H1 (cell line): ENCODE data around the gene RALGDS. TPM values are rescaled to one million over a fixed set of nuclear protein-coding genes. Genes with fewer than 3 reads are reported as not detected.

Source experiments
- CTCF ChIA-PET: fragments of 300-600 bp; sonication (Branson Sonifier 250); formaldehyde crosslinking; loops from one replicate; lab custom pipeline; 2021; ENCODE audit not compliant: partially characterized antibody; lab: Charles Lee
- POLR2A ChIA-PET: fragments of 300-600 bp; sonication (Branson Sonifier 250); formaldehyde crosslinking; loops from one replicate; lab custom pipeline; 2021; ENCODE audit warnings: inconsistent platforms; ENCODE audit not compliant: partially characterized antibody; lab: Charles Lee
- DNase-seq, 2 experiments: peaks; one replicate each; pipeline versions ENCODE4 v3.0.0 to v3.0.0-alpha.2; 2010 to 2022; ENCODE audit warnings: low spot score in 2 of 2, low read depth in 1 of 2, mixed read lengths in 1 of 2
- FAIRE-seq: peaks from 2 replicates; lab custom pipeline; 2011; peaks lifted over from hg19 to GRCh38; lab: Jason Lieb, UNC
- H2AFZ ChIP-seq: 2 replicates; pipeline ENCODE4 v1.8.1; 2012; ENCODE audit warnings: low read length, inconsistent platforms
- H2AK5ac ChIP-seq: 2 replicates; pipeline ENCODE4 v1.6.1; 2013; ENCODE audit warnings: low read depth, low read length
- H2BK120ac ChIP-seq: replicated peaks from 2 replicates; pipeline ENCODE3; 2013; ENCODE audit warnings: low read depth, low read length, inconsistent platforms
- H2BK12ac ChIP-seq: 2 replicates; pipeline ENCODE4 v1.6.1; 2013; ENCODE audit warnings: low read depth, low read length
- H2BK15ac ChIP-seq: 2 replicates; pipeline ENCODE4 v1.6.1; 2013; ENCODE audit warnings: low read length
- H2BK20ac ChIP-seq: 2 replicates; pipeline ENCODE4 v1.6.1; 2013; ENCODE audit warnings: low read length
- H2BK5ac ChIP-seq: 2 replicates; pipeline ENCODE4 v1.6.1; 2013; ENCODE audit warnings: low read depth, low read length
- H3K14ac ChIP-seq: 2 replicates; pipeline ENCODE4 v1.6.1; 2013; ENCODE audit warnings: inconsistent platforms; ENCODE audit not compliant: insufficient read length
- H3K18ac ChIP-seq: 2 replicates; pipeline ENCODE4 v1.6.1; 2013; ENCODE audit warnings: low read length; ENCODE audit errors: extremely low read depth
- H3K23ac ChIP-seq: 2 replicates; pipeline ENCODE4 v1.6.1; 2013; ENCODE audit warnings: inconsistent platforms; ENCODE audit not compliant: insufficient read length
- H3K23me2 ChIP-seq: 2 replicates; pipeline ENCODE4 v1.6.1; 2013; ENCODE audit warnings: low read depth, low read length
- H3K27ac ChIP-seq: 2 replicates; pipeline ENCODE4 v1.6.1; 2011; ENCODE audit warnings: low read depth, low read length, inconsistent platforms
- H3K27me3 ChIP-seq, 4 experiments: replicated peaks in 1 of 4; 1 replicate in 1 of 4; 2 replicates in 3 of 4; pipeline versions ENCODE4 v1.6.1 to v1.8.1; 2011 to 2013; ENCODE audit warnings: low read length in 3 of 4, mild to moderate bottlenecking in 3 of 4, inconsistent platforms in 2 of 4, mixed read lengths in 2 of 4, moderate library complexity in 1 of 4; ENCODE audit not compliant: control insufficient read depth in 3 of 4, insufficient read depth in 3 of 4; ENCODE audit errors: extremely low read depth in 1 of 4
- H3K36me3 ChIP-seq, 4 experiments: 2 replicates each; pipeline versions ENCODE4 v1.6.1 to v1.8.1; 2011 to 2013; ENCODE audit warnings: mild to moderate bottlenecking in 4 of 4, low read length in 3 of 4, moderate library complexity in 2 of 4, control low read depth in 1 of 4, inconsistent platforms in 1 of 4; ENCODE audit not compliant: insufficient read depth in 4 of 4, control insufficient read depth in 2 of 4
- H3K4ac ChIP-seq: replicated peaks from 2 replicates; pipeline ENCODE3; 2013; ENCODE audit warnings: low read length, low read depth, mixed read lengths, inconsistent platforms; ENCODE audit not compliant: insufficient read length
- H3K4me1 ChIP-seq, 4 experiments: replicated peaks in 1 of 4; 1 replicate in 1 of 4; 2 replicates in 3 of 4; pipeline versions ENCODE4 v1.6.1 to v1.8.1; 2011 to 2013; ENCODE audit warnings: low read length in 3 of 4, inconsistent platforms in 2 of 4, mixed read lengths in 1 of 4; ENCODE audit not compliant: insufficient read depth in 4 of 4, control insufficient read depth in 3 of 4
- H3K4me2 ChIP-seq, 2 experiments: 2 replicates each; pipeline versions ENCODE4 v1.6.1 to v1.8.1; 2011 to 2013; ENCODE audit warnings: low read depth in 2 of 2, low read length in 2 of 2, control low read depth in 1 of 2, inconsistent platforms in 1 of 2, mild to moderate bottlenecking in 1 of 2; ENCODE audit not compliant: insufficient read depth in 1 of 2
- H3K4me3 ChIP-seq, 4 experiments: fragments of 200-600, 300-600 bp in 1 of 4; sonication (generic), shearing (Covaris generic), sonication (Bioruptor Twin) in 1 of 4; 2 replicates each; pipeline versions ENCODE4 v1.5.1 to v1.8.1; 2011 to 2016; ENCODE audit warnings: low read length in 4 of 4, low read depth in 3 of 4, control low read depth in 2 of 4, inconsistent platforms in 2 of 4, mild to moderate bottlenecking in 2 of 4, mixed read lengths in 1 of 4, moderate library complexity in 1 of 4; ENCODE audit not compliant: insufficient read depth in 2 of 4; ENCODE audit errors: extremely low read depth in 1 of 4
- H3K56ac ChIP-seq: replicated peaks from 2 replicates; pipeline ENCODE3; 2013; ENCODE audit warnings: low read depth, mild to moderate bottlenecking, mixed read lengths, low read length, inconsistent platforms; ENCODE audit not compliant: insufficient read length
- H3K79me1 ChIP-seq: 2 replicates; pipeline ENCODE4 v1.6.1; 2013; ENCODE audit warnings: low read depth, low read length, control low read depth
- H3K79me2 ChIP-seq, 2 experiments: 2 replicates each; pipeline versions ENCODE4 v1.6.1 to v1.8.1; 2012 to 2013; ENCODE audit warnings: low read length in 2 of 2, mild to moderate bottlenecking in 2 of 2, inconsistent platforms in 1 of 2; ENCODE audit not compliant: insufficient read depth in 2 of 2, control insufficient read depth in 1 of 2
- H3K9ac ChIP-seq, 4 experiments: replicated peaks in 1 of 4; 1 replicate in 1 of 4; 2 replicates in 3 of 4; pipeline versions ENCODE4 v1.6.1 to v1.8.1; 2011 to 2013; ENCODE audit warnings: low read depth in 3 of 4, low read length in 3 of 4, control low read depth in 2 of 4, mild to moderate bottlenecking in 2 of 4, moderate library complexity in 2 of 4, inconsistent platforms in 1 of 4; ENCODE audit errors: extremely low read depth in 1 of 4
- H3K9me3 ChIP-seq, 2 experiments: 2 replicates each; pipeline versions ENCODE4 v1.6.1 to v1.8.1; 2012 to 2013; ENCODE audit warnings: mild to moderate bottlenecking in 2 of 2, moderate library complexity in 2 of 2, control low read depth in 1 of 2, inconsistent platforms in 1 of 2, low read depth in 1 of 2, low read length in 1 of 2, mixed read lengths in 1 of 2; ENCODE audit not compliant: insufficient read depth in 2 of 2
- H4K20me1 ChIP-seq, 2 experiments: replicated peaks in 1 of 2; 2 replicates each; pipeline versions ENCODE3 to v1.8.1; 2011 to 2013; ENCODE audit warnings: inconsistent platforms in 2 of 2, low read length in 2 of 2, mild to moderate bottlenecking in 1 of 2; ENCODE audit not compliant: insufficient read depth in 2 of 2, control insufficient read depth in 1 of 2
- H4K5ac ChIP-seq: 2 replicates; pipeline ENCODE4 v1.6.1; 2013; ENCODE audit warnings: low read length, low read depth, mixed read lengths, inconsistent platforms; ENCODE audit not compliant: insufficient read length
- H4K8ac ChIP-seq: 2 replicates; pipeline ENCODE4 v1.8.0; 2013; ENCODE audit warnings: mild to moderate bottlenecking, moderate library complexity, low read length, inconsistent platforms; ENCODE audit not compliant: insufficient read depth; ENCODE audit errors: extremely low read depth
- H4K91ac ChIP-seq: replicated peaks from 2 replicates; pipeline ENCODE3; 2013; ENCODE audit warnings: low read length, mixed read lengths, inconsistent platforms; ENCODE audit not compliant: insufficient read length
- ATF3 ChIP-seq: IDR thresholded peaks from 2 replicates; pipeline ENCODE4 v1.6.1; 2011; ENCODE audit warnings: low read depth, mild to moderate bottlenecking, low read length; ENCODE audit not compliant: insufficient read depth
- CREB1 ChIP-seq: IDR thresholded peaks from 2 replicates; pipeline ENCODE4 v1.6.1; 2012; ENCODE audit warnings: inconsistent platforms
- CTBP2 ChIP-seq: IDR thresholded peaks from 2 replicates; pipeline ENCODE4 v1.7.0; 2011; ENCODE audit warnings: borderline replicate concordance, mild to moderate bottlenecking, moderate library complexity, mixed read lengths, low read length; ENCODE audit not compliant: insufficient read depth, insufficient read length
- FOSL1 ChIP-seq: IDR thresholded peaks from 2 replicates; pipeline ENCODE4 v1.6.1; 2011; ENCODE audit warnings: mild to moderate bottlenecking, low read depth, low read length, moderate library complexity; ENCODE audit not compliant: insufficient read depth
- HDAC2 ChIP-seq, 2 experiments: fragments of 300-600 bp in 1 of 2; sonication (generic) in 1 of 2; IDR thresholded peaks; 2 replicates each; pipeline ENCODE4 v1.6.1; 2011 to 2012; ENCODE audit warnings: low read depth in 2 of 2, low read length in 2 of 2, mild to moderate bottlenecking in 2 of 2, moderate library complexity in 2 of 2, borderline replicate concordance in 1 of 2, inconsistent platforms in 1 of 2
- MAFK ChIP-seq: IDR thresholded peaks from 2 replicates; pipeline ENCODE4 v1.6.1; 2012; ENCODE audit warnings: low read depth, mild to moderate bottlenecking, improper control_type of control experiment, low read length
- SIX5 ChIP-seq: IDR thresholded peaks from 2 replicates; pipeline ENCODE4 v1.6.1; 2011; ENCODE audit warnings: mild to moderate bottlenecking, low read depth, low read length
- SP4 ChIP-seq: IDR thresholded peaks from 2 replicates; pipeline ENCODE4 v1.6.1; 2012; ENCODE audit warnings: low read length, inconsistent platforms
- SUZ12 ChIP-seq: fragments of 200-600 bp; sonication (generic); IDR thresholded peaks from 2 replicates; pipeline ENCODE4 v1.6.1; 2012; ENCODE audit warnings: mild to moderate bottlenecking, inconsistent platforms, low read length, moderate library complexity, mixed read lengths
- TEAD4 ChIP-seq: IDR thresholded peaks from 2 replicates; pipeline ENCODE4 v1.6.1; 2012; ENCODE audit warnings: low read depth, low read length, inconsistent platforms, mixed read lengths
- WGBS, 2 experiments: shearing (Covaris generic) in 1 of 2; methylation state at CpG; one replicate each; pipeline versions ENCODE4 v1.1.6 to v1.1.7; 2013 to 2015; ENCODE audit warnings: low lambda C conversion rate in 2 of 2, mixed read lengths in 2 of 2, inconsistent platforms in 1 of 2, low coverage in 1 of 2, missing lambda C conversion rate in 1 of 2; ENCODE audit not compliant: insufficient replicate concordance in 2 of 2, insufficient coverage in 1 of 2, insufficient read length in 1 of 2; ENCODE audit errors: extremely low coverage in 1 of 2, missing lambda C conversion rate in 1 of 2; 5-methylcytosine and 5-hydroxymethylcytosine counted together
- polyA plus RNA-seq, 7 experiments: library from polyadenylated mRNA; depleted of rRNA in 3 of 7; stranded (reverse) in 5 of 7; unstranded in 2 of 7; fragments of >200 nt in 5 of 7; fragments of 200-250 nt in 2 of 7; gene quantifications; 1 replicate in 5 of 7; 2 replicates in 1 of 7; 4 replicates in 1 of 7; pipeline versions ENCODE4 v1.2.1 to v1.2.3, GENCODE V29; 2011 to 2013; ENCODE audit warnings: missing spikeins in 2 of 7, mixed read lengths in 2 of 7
- total RNA-seq: library from RNA; stranded (reverse); fragmentation: NEBNext Ultra II Directional; extraction: Animal tissue kit (Norgen Biotek cat#: 25700); gene quantifications from 2 replicates; pipeline ENCODE4 v1.2.1, GENCODE V29; 2021
- TF ChIP-seq, protein P1 (sequence below): IDR thresholded peaks from 2 replicates; pipeline ENCODE4 v1.6.1; 2011; ENCODE audit warnings: low read length, improper control_type of control experiment

Gene RALGDS
- total and polyA plus RNA-seq, 2 of the 8 experiments (the other 6 are each of a cell fraction or from before 2014, with no cell fraction given), result 14.5 to 25.5 TPM

DNA sequence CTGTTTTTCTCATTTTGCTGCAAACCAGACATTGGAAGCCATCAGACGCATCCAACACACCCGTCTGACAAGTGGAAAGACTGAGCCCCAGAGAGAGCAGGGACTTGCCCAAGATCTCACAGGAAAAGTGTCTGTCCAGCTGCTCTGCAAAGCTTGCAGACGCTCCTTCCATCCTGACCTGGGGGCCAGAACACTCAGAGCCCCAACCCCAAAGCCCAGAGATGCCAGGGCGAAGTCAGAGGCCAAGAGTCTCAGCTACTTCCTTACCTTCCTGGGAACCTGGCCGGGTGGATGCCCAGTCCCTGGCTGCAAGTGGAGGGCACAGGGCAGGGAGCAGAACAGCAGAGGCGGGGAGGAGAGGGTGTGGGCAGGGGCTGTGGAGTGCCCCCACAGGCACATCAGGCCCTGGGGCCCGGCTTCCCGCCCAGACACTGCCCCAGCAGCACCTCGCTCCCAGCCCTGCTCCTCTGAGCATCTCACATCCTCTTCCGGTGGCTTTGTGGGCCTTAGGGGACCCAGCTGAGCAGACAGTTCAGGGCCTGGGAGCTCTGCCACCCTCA lies 9.7 kb upstream of the RALGDS start:
- Histone ChIP-seq H3K36me3 (no peaks in the 10 kb centered on the region), H3K4me2 (no peak overlapping the region), H3K4ac (no peak overlapping the region), H2AFZ (no peak overlapping the region), H3K4me1 (peaks cover 0 to 13% (median 10%) of the 10 kb centered on the region in 4 experiments; a peak in 5 of 7 replicates), H4K8ac (no peak overlapping the region), H3K79me2 (no peaks in the 10 kb centered on the region; a peak in 1 of 4 replicates), H2BK12ac (no peak overlapping the region), H3K27me3 (no peaks in the 10 kb centered on the region; a peak in 1 of 7 replicates), H2AK5ac (no peak overlapping the region), H3K18ac (no peak overlapping the region), H3K23ac (no peak overlapping the region), H3K14ac (no peak overlapping the region), H2BK15ac (no peak overlapping the region), H2BK5ac (no peak overlapping the region), H4K5ac (no peak overlapping the region), H3K79me1 (peaks cover 3% of the 10 kb centered on the region), H2BK120ac (no peak overlapping the region), H4K20me1 (peaks cover 12 to 37% of the 10 kb centered on the region in 2 experiments), H4K91ac (no peak overlapping the region), H3K9me3 (no peaks in the 10 kb centered on the region), H3K56ac (no peak overlapping the region), H3K4me3 (no peak overlapping the region), H3K27ac (no peak overlapping the region), H3K23me2 (no peaks in the 10 kb centered on the region), H2BK20ac (no peak overlapping the region), H3K9ac (no peak overlapping the region)
- 88% methylated on average over 10 of the region's 10 CpGs; no CpG with 5 or more reads in 1 of the 2 experiments for WGBS, 2 experiments
- FAIRE-seq (no peak), DNase-seq (no peak)
- ChIA-PET CTCF (interaction anchor here (0.6 to 6.2 kb wide), 3 partner anchors 14 to 118 kb away, joined by 3 to 67 read pairs (median 3); no protein-coding TSS in a partner anchor), POLR2A (no interaction called here)
- TF ChIP-seq CREB1 (no peak), MAFK (no peak), SP4 (no peak), FOSL1 (no peak), ATF3 (no peak), TEAD4 (no peak), HDAC2 (IDR thresholded peaks at IDR 0.05; ENCODE audit: borderline replicate concordance in 1 of 2, low read depth in 2 of 2, low read length in 2 of 2) (no peak), SIX5 (no peak), CTBP2 (no peak), SUZ12 (no peak)
- TF ChIP-seq, protein P1, sequence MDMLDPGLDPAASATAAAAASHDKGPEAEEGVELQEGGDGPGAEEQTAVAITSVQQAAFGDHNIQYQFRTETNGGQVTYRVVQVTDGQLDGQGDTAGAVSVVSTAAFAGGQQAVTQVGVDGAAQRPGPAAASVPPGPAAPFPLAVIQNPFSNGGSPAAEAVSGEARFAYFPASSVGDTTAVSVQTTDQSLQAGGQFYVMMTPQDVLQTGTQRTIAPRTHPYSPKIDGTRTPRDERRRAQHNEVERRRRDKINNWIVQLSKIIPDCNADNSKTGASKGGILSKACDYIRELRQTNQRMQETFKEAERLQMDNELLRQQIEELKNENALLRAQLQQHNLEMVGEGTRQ, result no peak
